Heart right ventricle (tissue), 16 donors: ENCODE data around the gene NDUFA3. TPM values are rescaled to one million over a fixed set of nuclear protein-coding genes. Genes with fewer than 3 reads are reported as not detected.

ENCODE experiments used
- ATAC-seq, 8 donors: fragments of 200-7000 bp; cut with Tn5 transposase; one replicate each; pipeline ENCODE4 v1.9.1; 2020; ENCODE audit warnings: mild to moderate bottlenecking in 8 of 8, moderate library complexity in 8 of 8, moderate number of reproducible peaks in 1 of 8
- DNase-seq, 2 donors: peaks; one replicate each; pipeline ENCODE4 v3.0.0-alpha.2; 2020
- H3K27ac ChIP-seq, 10 donors: fragments of 200-600 bp; sonication (generic) in 2 of 10; one replicate each; pipeline versions ENCODE4 v1.5.0 to v1.8.0; 2020 to 2022; ENCODE audit warnings: mild to moderate bottlenecking in 3 of 10
- H3K27me3 ChIP-seq, 7 donors: fragments of 200-600 bp; one replicate each; pipeline ENCODE4 v1.8.0; 2021 to 2022; ENCODE audit warnings: mild to moderate bottlenecking in 2 of 7
- H3K36me3 ChIP-seq, 9 donors: fragments of 200-600 bp; sonication (generic) in 1 of 9; one replicate each; pipeline versions ENCODE4 v1.5.0 to v1.8.0; 2020 to 2022; ENCODE audit warnings: mild to moderate bottlenecking in 2 of 9
- H3K4me1 ChIP-seq, 9 donors: fragments of 200-600 bp; sonication (generic) in 1 of 9; one replicate each; pipeline versions ENCODE4 v1.5.0 to v1.8.0; 2020 to 2022; ENCODE audit warnings: mild to moderate bottlenecking in 4 of 9
- H3K4me3 ChIP-seq, 10 donors: fragments of 200-600 bp; sonication (generic) in 2 of 10; one replicate each; pipeline versions ENCODE4 v1.5.0 to v1.8.0; 2020 to 2022; ENCODE audit warnings: mild to moderate bottlenecking in 7 of 10, moderate library complexity in 2 of 10
- H3K9me3 ChIP-seq, 11 donors: fragments of 200-600 bp in 10 of 11; sonication (generic) in 2 of 11; one replicate each; pipeline versions ENCODE4 v1.5.0 to v1.8.0; 2013 to 2022; ENCODE audit warnings: mild to moderate bottlenecking in 2 of 11, control low read depth in 1 of 11, moderate library complexity in 1 of 11
- CTCF ChIP-seq, 9 donors: fragments of 200-600 bp; sonication (generic) in 2 of 9; IDR thresholded peaks; one replicate each; pipeline versions ENCODE4 v1.5.0 to v1.8.0; 2021 to 2022; ENCODE audit warnings: antibody characterized with exemption in 9 of 9, mild to moderate bottlenecking in 5 of 9, moderate library complexity in 1 of 9
- WGBS, 2 donors: extraction: QIAGEN DNeasy Blood & Tissue Kit; methylation state at CpG; one replicate each; pipeline ENCODE4 v1.1.7; 2013; ENCODE audit warnings: inconsistent platforms in 1 of 2; 5-methylcytosine and 5-hydroxymethylcytosine counted together
- intact Hi-C, 10 donors: fragments of 100-400 bp; cut with DNase I; formaldehyde crosslinking; loops; one replicate each; pipeline versions ENCODE4 v1.11.1 to v1.14.2; 2022
- polyA plus RNA-seq, 2 donors: library from polyadenylated mRNA; stranded (reverse); fragments of 200-250 nt; gene quantifications; one replicate each; pipeline ENCODE4 v1.2.3, GENCODE V29; 2013
- total RNA-seq, 10 donors: library from RNA; stranded (reverse); fragmentation: NEBNext Ultra II Directional in 3 of 10; extraction: Animal tissue kit (Norgen Biotek cat#: 25700) in 3 of 10; gene quantifications; one replicate each; pipeline versions ENCODE4 v1.2.1 to v1.2.4, GENCODE V29; 2021 to 2023
- donor health status: Arrhythmogenic right ventricular cardiomyopathy.
- donor health status: ischemic (EF 13 %, LVEDD 7.1; RV severe dilation, severe dysfunction).
- donor health status: healthy with polysubstance abuse.
- donor health status: DM: no; HTN: yes; CAD: no.
- donor health status: DM: no; HTN: no; CAD: no.
- donor health status: ischemic (EF 25% LVEDD 6.9; RV normal size, moderate dysfunction).
- donor health status: ischemic (EF 25% LVEDD 5.7; RV mildly dilated, moderate dysfunction).
- donor health status: healthy.
- donor health status: DM: yes; HTN: yes; CAD: no.
- donor health status: Ischemic cardiomyopathy.
- donor health status: ischemic (EF 35%, LVEDD 5.7; RV mildly dilated, moderate dysfunction).
- donor health status: nonischemic (EF 11% LVEDD 7.7; RV severe dilation, severe dysfunction).
- donor health status: DM: yes; HTN: yes; CAD: no.
- donor health status: PGD.
- donor health status: ischemic (EF 29% LVEDD 5.4; RV normal size, mild dysfunction).
- donor health status: nonischemic (EF 23%, LVEDD 6.1; RV moderate dilation, normal function).

The NDUFA3 gene
- total and polyA plus RNA-seq, 12 donors = 239 to 3,395 (median 360) TPM

- Histone ChIP-seq H3K27ac (peak overlapping the region in 7 of 10 donors; percentile 5 to 63 (median 40)), H3K9me3 (no peaks in the 10 kb centered on the region), H3K4me1 (peaks cover 0 to 23% (median 11%) of the 10 kb centered on the region in 9 donors), H3K36me3 (peaks cover 9 to 100% (median 93%) of the 10 kb centered on the region in 9 donors), H3K4me3 (no peak overlapping the region), H3K27me3 (no peaks in the 10 kb centered on the region)
- intact Hi-C loops = no loop called here
- ATAC-seq (peak in 4 of 8 donors; percentile 5 to 27 (median 7)), DNase-seq (no peak)
- TF ChIP-seq CTCF (IDR thresholded peaks at IDR 0.05) = no peak
- 67 to 73% methylated on average over 19 of the region's 19 CpGs for WGBS, 2 donors
Observed at GRCh38 chr19:54148158-54148557, 45.5 kb downstream of the NDUFA3 start.

DNA sequence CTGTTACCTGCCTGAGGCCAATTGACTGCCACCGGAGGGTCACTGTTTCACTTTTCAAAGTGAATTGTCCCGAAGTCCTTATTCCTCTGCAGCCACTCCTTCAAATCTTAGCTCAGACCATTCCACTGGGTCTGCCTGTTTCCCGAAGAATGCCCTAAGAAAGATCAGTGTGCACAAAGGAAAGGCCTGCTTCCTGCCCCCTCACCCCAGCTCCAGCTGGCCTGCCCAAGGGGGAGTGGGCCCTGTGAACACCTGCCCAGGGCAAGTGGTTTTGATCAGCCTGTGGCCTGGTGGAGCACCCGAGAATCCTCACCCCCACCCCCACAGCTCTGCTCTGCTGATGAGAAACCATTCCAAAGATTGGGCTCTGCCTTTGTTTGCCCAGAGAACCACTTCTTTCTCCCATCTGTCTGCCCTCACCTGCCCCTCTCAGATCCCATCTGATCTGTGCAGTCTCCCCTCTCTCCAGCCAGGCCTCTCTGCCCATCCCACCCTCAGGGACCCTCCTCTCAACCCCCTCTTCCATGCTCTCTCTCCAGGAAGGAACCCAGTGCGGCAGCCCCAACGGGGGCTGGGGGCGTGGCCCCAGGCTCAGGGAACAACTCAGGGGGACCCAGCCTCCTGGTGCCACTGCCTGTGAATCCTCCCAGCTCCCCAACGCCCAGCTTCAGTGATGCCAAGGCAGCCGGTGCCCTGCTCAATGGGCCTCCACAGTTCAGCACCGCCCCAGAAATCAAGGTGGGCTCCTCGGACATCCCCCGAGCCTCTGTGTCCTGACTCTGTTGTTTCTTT, 46.6 kb downstream of the NDUFA3 start:
- peaks cover 4 to 100% (median 93%) of the 10 kb centered on the region in 9 donors for H3K36me3 ChIP-seq
- DNase-seq = no peak
- no peaks in the 10 kb centered on the region for H3K27me3 ChIP-seq
- no peak overlapping the region for H3K4me3 ChIP-seq
- ATAC-seq = no peak
- intact Hi-C loops = no loop called here
- 81 to 83% methylated on average over 12 of the region's 12 CpGs for WGBS, 2 donors
- no peaks in the 10 kb centered on the region for H3K9me3 ChIP-seq
- H3K4me1 ChIP-seq = peaks cover 0 to 25% (median 16%) of the 10 kb centered on the region in 9 donors
- no peak overlapping the region for H3K27ac ChIP-seq
- no peak for TF ChIP-seq CTCF (IDR thresholded peaks at IDR 0.05)

GRCh38 chr19:54151362-54152035, 48.8 kb downstream of the NDUFA3 start:
- ATAC-seq (no peak), DNase-seq (no peak)
- Histone ChIP-seq H3K4me1 (peaks cover 0 to 28% (median 15%) of the 10 kb centered on the region in 9 donors), H3K9me3 (no peaks in the 10 kb centered on the region), H3K36me3 (peaks cover 0 to 100% (median 93%) of the 10 kb centered on the region in 9 donors), H3K27me3 (no peaks in the 10 kb centered on the region), H3K27ac (no peak overlapping the region), H3K4me3 (no peak overlapping the region)
- 87 to 88% methylated on average over 23 of the region's 23 CpGs for WGBS, 2 donors
- no peak for TF ChIP-seq CTCF (IDR thresholded peaks at IDR 0.05)
- intact Hi-C loops = no loop called here

- peak in 1 of 8 donors; percentile 2 for ATAC-seq
- no peak for TF ChIP-seq CTCF (IDR thresholded peaks at IDR 0.05)
- intact Hi-C loops = no loop called here
- DNase-seq = no peak
- Histone ChIP-seq H3K4me3 (no peak overlapping the region), H3K27ac (no peak overlapping the region), H3K4me1 (peaks cover 0 to 25% (median 11%) of the 10 kb centered on the region in 9 donors), H3K27me3 (no peaks in the 10 kb centered on the region), H3K9me3 (no peaks in the 10 kb centered on the region), H3K36me3 (peaks cover 0 to 100% (median 93%) of the 10 kb centered on the region in 9 donors)
- 88 to 93% methylated on average over 12 of the region's 12 CpGs for WGBS, 2 donors
Observed at GRCh38 chr19:54152267-54152666, 49.6 kb downstream of the NDUFA3 start.
